ENCODE measurements around the gene FAM3A.

Gene FAM3A

DNA sequence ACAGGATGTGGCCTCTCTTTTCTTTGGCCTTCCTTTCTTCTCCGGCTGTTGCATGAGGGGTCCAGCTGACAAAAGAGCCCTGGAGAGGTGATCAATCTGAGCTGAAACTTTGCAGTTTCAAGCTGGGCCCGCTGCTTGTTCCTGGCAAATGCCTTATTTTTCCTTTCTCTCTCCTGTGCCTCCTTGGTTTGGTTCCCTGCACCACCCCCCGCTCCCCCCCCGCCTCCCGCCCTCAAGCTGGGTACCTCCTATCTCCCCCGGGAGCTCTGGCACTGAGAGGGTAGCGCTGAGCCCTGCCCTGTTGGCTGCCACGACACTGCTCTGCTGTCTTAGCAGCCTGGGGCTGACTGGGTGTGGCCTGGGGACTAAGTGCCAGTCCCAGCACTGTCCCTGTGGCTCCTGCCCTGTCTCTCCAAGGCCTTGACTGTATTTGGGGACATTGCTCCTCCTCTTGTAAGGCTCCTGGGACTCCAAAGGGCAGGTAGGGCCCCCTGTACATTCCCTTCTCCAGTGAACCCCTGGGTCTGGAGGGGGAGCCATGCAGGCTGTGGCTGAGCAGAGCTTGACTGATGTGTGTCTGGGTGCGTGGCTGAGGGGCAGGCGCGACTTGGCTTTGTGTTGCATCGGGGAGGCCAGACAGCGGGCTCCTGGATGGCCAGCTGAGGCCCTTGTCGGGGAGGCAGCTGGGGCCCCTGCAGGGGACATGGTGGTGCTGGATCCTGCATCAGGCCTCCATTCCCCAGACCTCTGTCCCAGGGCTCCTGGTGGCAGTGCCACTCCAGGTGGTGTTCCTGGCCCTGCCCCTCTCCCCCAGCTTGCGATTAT lies 56.9 kb downstream of the FAM3A start:
- DNase-seq (ENCODE audit: low spot score), result no peak

DNA sequence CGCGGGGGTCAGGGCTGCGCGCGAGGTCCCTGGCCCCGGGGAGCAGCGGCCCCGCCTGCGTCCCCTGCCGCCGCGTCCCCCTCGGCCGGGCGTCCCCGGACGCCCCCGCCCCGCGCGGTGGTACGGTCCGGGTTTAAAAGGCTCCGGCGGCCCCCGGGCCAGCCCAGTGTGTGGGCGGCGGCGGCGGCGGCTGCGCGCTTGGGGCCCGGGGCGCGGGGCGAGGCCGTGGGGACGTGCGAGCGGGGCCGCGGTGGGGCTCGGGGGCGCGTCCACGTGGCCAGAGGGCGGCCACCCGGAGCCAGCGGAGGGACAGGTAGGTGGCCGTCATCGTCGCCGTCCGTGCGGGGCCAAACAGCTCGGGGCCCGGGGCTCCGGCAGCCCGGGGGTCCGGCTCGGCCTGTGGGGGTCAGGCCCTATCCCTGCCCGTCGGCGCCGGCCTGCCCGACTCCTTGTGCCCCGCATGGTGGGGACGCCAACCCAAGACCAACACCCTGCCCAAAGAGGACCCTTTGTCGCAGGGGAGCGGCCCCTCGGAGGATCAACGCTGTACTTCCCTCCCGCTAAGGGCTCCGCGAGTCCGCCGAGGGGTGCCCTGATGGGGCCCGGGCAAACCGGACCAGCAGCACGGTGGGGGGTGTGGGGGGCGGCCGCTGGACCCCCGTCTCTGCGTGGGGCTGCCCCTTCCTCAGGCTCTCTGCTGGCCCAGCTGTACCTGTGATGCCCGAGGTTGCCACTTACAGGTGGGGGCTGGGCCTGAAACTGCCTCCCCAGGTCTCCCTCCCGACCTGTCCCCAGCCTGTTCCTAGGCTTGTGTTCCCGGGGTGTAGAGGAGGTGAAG lies 57.7 kb downstream of the FAM3A start, which contains the start of gene PLXNA3:
Gene PLXNA3, plus strand, starts transcription at position 166 of the 838 bp plus-strand sequence. CDS start 1,903 bp downstream, outside the sequence.
- no peak for DNase-seq (ENCODE audit: low spot score)

DNA sequence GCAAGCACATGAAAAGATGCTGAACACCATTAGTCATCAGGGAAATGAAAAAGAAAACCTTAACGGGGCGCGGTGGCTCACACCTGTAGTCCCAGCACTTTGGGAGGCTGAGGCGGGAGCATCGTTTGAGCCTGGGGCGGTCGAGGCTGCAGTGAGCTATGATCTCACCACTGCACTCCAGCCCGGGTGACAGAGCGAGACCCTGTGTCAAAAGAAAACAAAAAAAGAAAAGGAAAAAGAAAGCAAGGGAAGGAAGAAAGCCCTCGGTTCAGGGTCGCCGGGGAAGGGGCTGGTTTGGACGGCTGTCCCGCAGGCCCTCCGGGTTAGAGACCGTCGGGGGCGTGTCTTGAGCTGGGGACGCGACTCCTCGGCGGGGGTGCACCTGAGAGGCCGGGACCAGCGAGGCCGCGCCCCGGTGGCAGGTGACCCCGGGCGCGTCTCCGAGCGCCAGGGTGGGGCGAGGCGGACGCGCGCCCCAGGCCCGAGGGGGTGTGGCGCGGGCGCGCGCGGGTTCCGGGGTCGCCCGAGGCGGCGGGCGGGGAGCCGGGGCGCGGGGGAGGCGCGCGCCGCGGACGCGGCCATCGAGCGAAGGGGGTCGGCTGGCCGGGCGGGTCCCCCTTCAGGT lies 58.4 kb downstream of the FAM3A start:
- DNase-seq (ENCODE audit: low spot score), result no peak

Measured in COLO829 (cell line).